HCT116 (cell line): ENCODE results near the gene ELF3. TPM values are rescaled to one million over a fixed set of nuclear protein-coding genes. Genes with fewer than 3 reads are reported as not detected.

Experiments
- ATAC-seq: fragments of 200-7000 bp; cut with Tn5 transposase; 2 replicates; pipeline ENCODE4 v1.9.1; 2020; ENCODE audit warnings: mild to moderate bottlenecking, moderate library complexity
- BruUV-seq: library from RNA; stranded (reverse); fragments of 400-500 nt; replicated peaks from 2 replicates; lab custom pipeline; 2021; lab: Mats Ljungman, UMichigan
- CTCF ChIA-PET: fragments of 300-600 bp; sonication (Branson Sonifier 250); formaldehyde crosslinking; loops from one replicate; lab custom pipeline; 2021; ENCODE audit warnings: antibody characterized with exemption; lab: Charles Lee
- POLR2A ChIA-PET: fragments of 300-600, 350-600 bp; sonication (Branson Sonifier 250); formaldehyde crosslinking; loops from one replicate; lab custom pipeline; 2021; ENCODE audit warnings: antibody characterized with exemption; lab: Charles Lee
- RAD21 ChIA-PET, 2 experiments: fragments of 300-600 bp; sonication (Branson Sonifier 250); formaldehyde crosslinking; loops; one replicate each; lab custom pipeline; 2023; ENCODE audit warnings: low total read pairs in 2 of 2; ENCODE audit not compliant: uncharacterized antibody in 2 of 2, unreplicated experiment in 2 of 2, low non-redundant PET in 1 of 2; lab: Charles Lee
- DNase-seq: peaks from one replicate; pipeline ENCODE4 v3.0.0-alpha.2; 2010; ENCODE audit warnings: low read depth, low spot score
- H2AFZ ChIP-seq: fragments of 200-600 bp; shearing (Covaris generic), sonication (generic); 2 replicates; pipeline ENCODE4 v1.6.1; 2017; ENCODE audit warnings: low read depth, mixed run types, mixed read lengths, antibody characterized with exemption, low read length; ENCODE audit not compliant: poor library complexity, severe bottlenecking
- H3K27ac ChIP-seq: 2 replicates; pipeline ENCODE4 v1.5.1; 2012; ENCODE audit warnings: low read depth, low read length
- H3K27me3 ChIP-seq: fragments of 200-600 bp; sonication (generic); 2 replicates; pipeline ENCODE4 v1.6.1; 2016; ENCODE audit warnings: mixed run types, low read length, mixed read lengths; ENCODE audit not compliant: insufficient read depth
- H3K36me3 ChIP-seq, 2 experiments: fragments of 200-500 bp in 1 of 2; fragments of 200-600 bp in 1 of 2; sonication (Bioruptor generic) in 1 of 2; sonication (generic) in 1 of 2; 2 replicates each; pipeline versions ENCODE4 v1.5.1 to v1.6.1; 2014 to 2016; ENCODE audit warnings: low read length in 2 of 2, inconsistent platforms in 1 of 2, mixed read lengths in 1 of 2, mixed run types in 1 of 2; ENCODE audit not compliant: insufficient read depth in 2 of 2, control insufficient read depth in 1 of 2
- H3K4me1 ChIP-seq, 2 experiments: fragments of 200-600 bp in 1 of 2; sonication (generic) in 1 of 2; 2 replicates each; pipeline versions ENCODE4 v1.5.1 to v1.6.1; 2012 to 2017; ENCODE audit warnings: low read length in 2 of 2, inconsistent platforms in 1 of 2, mild to moderate bottlenecking in 1 of 2, mixed read lengths in 1 of 2, mixed run types in 1 of 2, moderate library complexity in 1 of 2; ENCODE audit not compliant: insufficient read depth in 2 of 2, control insufficient read depth in 1 of 2
- H3K4me2 ChIP-seq: fragments of 200-600 bp; sonication (generic); 2 replicates; pipeline ENCODE4 v1.6.1; 2017; ENCODE audit warnings: mixed run types, low read length, mixed read lengths
- H3K4me3 ChIP-seq, 2 experiments: fragments of 200-600 bp in 1 of 2; sonication (generic) in 1 of 2; replicated peaks in 1 of 2; 2 replicates each; pipeline ENCODE4 v1.5.1; 2011 to 2016; ENCODE audit warnings: low read length in 2 of 2, control low read depth in 1 of 2, low read depth in 1 of 2, mild to moderate bottlenecking in 1 of 2, mixed read lengths in 1 of 2, mixed run types in 1 of 2
- H3K79me2 ChIP-seq: fragments of 200-600 bp; sonication (generic); 2 replicates; pipeline ENCODE4 v1.6.1; 2017; ENCODE audit warnings: mild to moderate bottlenecking, mixed run types, low read length, moderate library complexity, mixed read lengths; ENCODE audit not compliant: insufficient read depth
- H3K9ac ChIP-seq: fragments of 200-600 bp; sonication (generic); 2 replicates; pipeline ENCODE4 v1.6.1; 2016; ENCODE audit warnings: low read length, mixed read lengths
- H3K9me2 ChIP-seq: fragments of 200-600 bp; sonication (generic), shearing (Covaris generic); 2 replicates; pipeline ENCODE4 v1.6.1; 2017; ENCODE audit warnings: mixed run types, mild to moderate bottlenecking, moderate library complexity; ENCODE audit not compliant: insufficient read depth
- H3K9me3 ChIP-seq, 2 experiments: fragments of 200-500 bp in 1 of 2; fragments of 200-600 bp in 1 of 2; sonication (Bioruptor generic) in 1 of 2; sonication (generic) in 1 of 2; 2 replicates each; pipeline ENCODE4 v1.6.1; 2014 to 2017; ENCODE audit warnings: low read length in 2 of 2, mixed read lengths in 2 of 2, inconsistent platforms in 1 of 2, low read depth in 1 of 2, mild to moderate bottlenecking in 1 of 2, mixed run types in 1 of 2, moderate library complexity in 1 of 2; ENCODE audit not compliant: control insufficient read depth in 1 of 2, insufficient read depth in 1 of 2
- H4K20me1 ChIP-seq: fragments of 200-600 bp; sonication (generic), shearing (Covaris generic); 2 replicates; pipeline ENCODE4 v1.6.1; 2017; ENCODE audit warnings: mixed run types, mild to moderate bottlenecking, moderate library complexity; ENCODE audit not compliant: insufficient read depth
- CBX3 ChIP-seq: IDR thresholded peaks from 2 replicates; pipeline ENCODE4 v1.6.1; 2012; ENCODE audit warnings: low read depth
- EGR1 ChIP-seq: IDR thresholded peaks from 2 replicates; pipeline ENCODE4 v1.6.1; 2012; ENCODE audit warnings: low read depth
- ELF1 ChIP-seq: IDR thresholded peaks from 2 replicates; pipeline ENCODE4 v1.6.1; 2012; ENCODE audit warnings: low read depth, borderline replicate concordance
- JUND ChIP-seq: IDR thresholded peaks from 2 replicates; pipeline ENCODE4 v1.6.1; 2012
- POLR2A ChIP-seq: IDR thresholded peaks from 2 replicates; pipeline ENCODE4 v1.7.0; 2011; ENCODE audit warnings: borderline replicate concordance; ENCODE audit not compliant: insufficient read depth, insufficient read length; ENCODE audit errors: extremely low read depth
- SP1 ChIP-seq: IDR thresholded peaks from 2 replicates; pipeline ENCODE4 v1.6.1; 2012; ENCODE audit warnings: low read depth
- SRF ChIP-seq: IDR thresholded peaks from 2 replicates; pipeline ENCODE4 v1.6.1; 2012; ENCODE audit warnings: low read depth
- TCF7L2 ChIP-seq: IDR thresholded peaks from 2 replicates; pipeline ENCODE4 v1.7.0; 2011; ENCODE audit warnings: borderline replicate concordance, inconsistent platforms; ENCODE audit not compliant: insufficient read depth, insufficient read length; ENCODE audit errors: extremely low read depth
- YY1 ChIP-seq: IDR thresholded peaks from 2 replicates; pipeline ENCODE4 v1.6.1; 2011; ENCODE audit warnings: low read length, low read depth, moderate library complexity, mild to moderate bottlenecking; ENCODE audit not compliant: insufficient replicate concordance; ENCODE audit errors: extremely low read depth
- ZNF274 ChIP-seq: fragments of 200-500 bp; sonication (Bioruptor generic); IDR thresholded peaks from 2 replicates; pipeline ENCODE4 v1.6.1; 2014; ENCODE audit warnings: mild to moderate bottlenecking, low read depth, low read length, inconsistent platforms
- intact Hi-C: fragments of 100-400 bp; cut with micrococcal nuclease; formaldehyde crosslinking; loops from 2 replicates; pipeline ENCODE4 v1.10.0; 2022
- total RNA-seq: library from RNA; stranded (reverse); gene quantifications from one replicate; pipeline ENCODE4 v1.2.1, GENCODE V29; 2021; ENCODE audit not compliant: unreplicated experiment
- TF ChIP-seq, protein P1 (sequence below): IDR thresholded peaks from 2 replicates; pipeline ENCODE4 v1.6.1; 2012; ENCODE audit warnings: low read depth
- TF ChIP-seq, protein P2 (sequence below): IDR thresholded peaks from 2 replicates; pipeline ENCODE4 v1.6.1; 2012

ELF3 gene
- total RNA-seq, 1 experiment from 2014 or later: 200 TPM

DNA sequence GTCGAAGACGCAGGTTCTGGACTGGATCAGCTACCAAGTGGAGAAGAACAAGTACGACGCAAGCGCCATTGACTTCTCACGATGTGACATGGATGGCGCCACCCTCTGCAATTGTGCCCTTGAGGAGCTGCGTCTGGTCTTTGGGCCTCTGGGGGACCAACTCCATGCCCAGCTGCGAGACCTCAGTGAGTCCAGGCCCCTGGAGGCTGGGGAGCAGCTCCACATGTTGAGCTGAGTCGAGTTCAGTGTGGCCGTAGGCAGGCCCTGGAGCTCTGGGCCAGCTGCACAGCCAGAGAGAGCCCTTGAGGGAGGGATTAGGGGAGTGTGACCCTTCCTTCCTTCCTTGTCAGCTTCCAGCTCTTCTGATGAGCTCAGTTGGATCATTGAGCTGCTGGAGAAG lies 1.6 kb downstream of the ELF3 start:
- Histone ChIP-seq H3K9me3 (no peaks in the 10 kb centered on the region), H3K36me3 (peaks cover 6 to 31% of the 10 kb centered on the region in 2 experiments), H3K79me2 (peaks cover 47% of the 10 kb centered on the region), H3K4me2 (peak overlapping the region; percentile 99), H4K20me1 (no peaks in the 10 kb centered on the region), H2AFZ (no peak overlapping the region), H3K4me1 (peaks cover 68 to 100% of the 10 kb centered on the region in 2 experiments), H3K27ac (peak overlapping the region; percentile 31; the same call in 1 of the 2 replicates), H3K9me2 (no peaks in the 10 kb centered on the region), H3K4me3 (peak overlapping the region in 1 of 2 experiments; percentile 93; a peak in 3 of 4 replicates), H3K9ac (peak overlapping the region; percentile 17; the same call in 1 of the 2 replicates), H3K27me3 (no peaks in the 10 kb centered on the region)
- ChIA-PET RAD21 (interaction anchor here in 1 of 2 experiments (0.7 kb wide), 1 partner anchor 105 kb away, joined by 3 read pairs; no protein-coding TSS in a partner anchor), POLR2A (interaction anchor here (0.6 to 9.2 kb wide), 14 partner anchors 9 to 710 kb away, joined by 3 to 174 read pairs (median 5); no protein-coding TSS in a partner anchor), CTCF (interaction anchor here (7.1 kb wide), 1 partner anchor 109 kb away, joined by 106 read pairs; the partner anchor contains the start of gene GPR37L1)
- DNase-seq (no peak), ATAC-seq (no peak)
- TF ChIP-seq POLR2A: no peak
- TF ChIP-seq EGR1: no peak
- no peak for TF ChIP-seq ELF1
- TF ChIP-seq JUND: no peak
- no peak for TF ChIP-seq CBX3
- no peak for TF ChIP-seq ZNF274
- no peak for TF ChIP-seq YY1
- TF ChIP-seq, protein P1, sequence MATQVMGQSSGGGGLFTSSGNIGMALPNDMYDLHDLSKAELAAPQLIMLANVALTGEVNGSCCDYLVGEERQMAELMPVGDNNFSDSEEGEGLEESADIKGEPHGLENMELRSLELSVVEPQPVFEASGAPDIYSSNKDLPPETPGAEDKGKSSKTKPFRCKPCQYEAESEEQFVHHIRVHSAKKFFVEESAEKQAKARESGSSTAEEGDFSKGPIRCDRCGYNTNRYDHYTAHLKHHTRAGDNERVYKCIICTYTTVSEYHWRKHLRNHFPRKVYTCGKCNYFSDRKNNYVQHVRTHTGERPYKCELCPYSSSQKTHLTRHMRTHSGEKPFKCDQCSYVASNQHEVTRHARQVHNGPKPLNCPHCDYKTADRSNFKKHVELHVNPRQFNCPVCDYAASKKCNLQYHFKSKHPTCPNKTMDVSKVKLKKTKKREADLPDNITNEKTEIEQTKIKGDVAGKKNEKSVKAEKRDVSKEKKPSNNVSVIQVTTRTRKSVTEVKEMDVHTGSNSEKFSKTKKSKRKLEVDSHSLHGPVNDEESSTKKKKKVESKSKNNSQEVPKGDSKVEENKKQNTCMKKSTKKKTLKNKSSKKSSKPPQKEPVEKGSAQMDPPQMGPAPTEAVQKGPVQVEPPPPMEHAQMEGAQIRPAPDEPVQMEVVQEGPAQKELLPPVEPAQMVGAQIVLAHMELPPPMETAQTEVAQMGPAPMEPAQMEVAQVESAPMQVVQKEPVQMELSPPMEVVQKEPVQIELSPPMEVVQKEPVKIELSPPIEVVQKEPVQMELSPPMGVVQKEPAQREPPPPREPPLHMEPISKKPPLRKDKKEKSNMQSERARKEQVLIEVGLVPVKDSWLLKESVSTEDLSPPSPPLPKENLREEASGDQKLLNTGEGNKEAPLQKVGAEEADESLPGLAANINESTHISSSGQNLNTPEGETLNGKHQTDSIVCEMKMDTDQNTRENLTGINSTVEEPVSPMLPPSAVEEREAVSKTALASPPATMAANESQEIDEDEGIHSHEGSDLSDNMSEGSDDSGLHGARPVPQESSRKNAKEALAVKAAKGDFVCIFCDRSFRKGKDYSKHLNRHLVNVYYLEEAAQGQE: no peak
- no peak for TF ChIP-seq TCF7L2
- TF ChIP-seq, protein P2, sequence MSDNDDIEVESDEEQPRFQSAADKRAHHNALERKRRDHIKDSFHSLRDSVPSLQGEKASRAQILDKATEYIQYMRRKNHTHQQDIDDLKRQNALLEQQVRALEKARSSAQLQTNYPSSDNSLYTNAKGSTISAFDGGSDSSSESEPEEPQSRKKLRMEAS: no peak
- TF ChIP-seq SRF: no peak
- TF ChIP-seq SP1: no peak
- intact Hi-C loops: no loop called here
- no TSS peak for BruUV-seq
